HG03342 (cell line): ENCODE measurements around the gene KRT4.
"Not testable (repeated sequence)": the region's sequence is repeated elsewhere in the genome, so short reads cannot be mapped to it uniquely, and the experiment has no call there.

Experiments used
- ATAC-seq: cut with Tn5 transposase; IDR thresholded peaks from one replicate; pipeline ENCODE4 v1.9.1; 2021; ENCODE audit warnings: mild to moderate bottlenecking, moderate library complexity; ENCODE audit not compliant: unreplicated experiment

KRT4 gene

GRCh38 chr12:52813885-52814709 lies at the start of gene KRT4:
Gene KRT4 (minus strand): TSS chr12:52814116. CDS start chr12:52814058, 58 bp downstream.
- no peak for ATAC-seq

- ATAC-seq = no peak
Measured at GRCh38 chr12:52862023-52862422, 48.1 kb upstream of the KRT4 start.

- ATAC-seq = no peak
Measured at GRCh38 chr12:52861511-52861910, 47.6 kb upstream of the KRT4 start.

GRCh38 chr12:52860102-52860823 lies 46.3 kb upstream of the KRT4 start:
- ATAC-seq = no peak

- ATAC-seq = no peak
Measured at GRCh38 chr12:52857500-52857899, 43.6 kb upstream of the KRT4 start.

GRCh38 chr12:52856787-52857186 lies 42.9 kb upstream of the KRT4 start:
- no peak for ATAC-seq

- not testable (repeated sequence) for ATAC-seq
Measured at GRCh38 chr12:52856077-52856476, 42.2 kb upstream of the KRT4 start.

- no peak for ATAC-seq
Measured at GRCh38 chr12:52851787-52852186, 37.9 kb upstream of the KRT4 start.

GRCh38 chr12:52850681-52851080 lies 36.8 kb upstream of the KRT4 start:
- ATAC-seq = no peak

GRCh38 chr12:52849511-52849910 lies 35.6 kb upstream of the KRT4 start:
- no peak for ATAC-seq

- no peak for ATAC-seq
Measured at GRCh38 chr12:52848661-52849255, 34.8 kb upstream of the KRT4 start, which contains the start of gene KRT78. Gene KRT78 (minus strand): TSS chr12:52848994. CDS start chr12:52848930, 64 bp downstream.

- ATAC-seq = no peak
Measured at GRCh38 chr12:52847335-52848102, 33.6 kb upstream of the KRT4 start.

GRCh38 chr12:52846356-52846970 lies 32.5 kb upstream of the KRT4 start:
- ATAC-seq = no peak

GRCh38 chr12:52845946-52846345 lies 32.0 kb upstream of the KRT4 start:
- ATAC-seq = no peak

- ATAC-seq = no peak
Measured at GRCh38 chr12:52844386-52844785, 30.5 kb upstream of the KRT4 start.

GRCh38 chr12:52839436-52840105 lies 25.7 kb upstream of the KRT4 start:
- ATAC-seq = no peak

GRCh38 chr12:52838609-52839435 lies 24.9 kb upstream of the KRT4 start:
- no peak for ATAC-seq

GRCh38 chr12:52837781-52838608 lies 24.1 kb upstream of the KRT4 start:
- ATAC-seq = no peak
